H1 (cell line): Measurements from ENCODE around the gene COL27A1. TPM values are rescaled to one million over a fixed set of nuclear protein-coding genes. Genes with fewer than 3 reads are reported as not detected.
A peak's percentile ranks its signal among the peaks of the same experiment; 100 is the strongest.

Source experiments
- RXRA ChIP-seq: IDR thresholded peaks from 2 replicates; pipeline ENCODE4 v1.6.1; 2011; ENCODE audit warnings: low read depth, mild to moderate bottlenecking, low read length, moderate library complexity; ENCODE audit not compliant: insufficient read depth
- SIN3A ChIP-seq, 2 experiments: IDR thresholded peaks in 1 of 2; conservative IDR thresholded peaks in 1 of 2; 2 replicates each; pipeline ENCODE4 v1.6.1; 2011 to 2012; ENCODE audit warnings: low read length in 2 of 2, improper control_type of control experiment in 1 of 2, low read depth in 1 of 2, mild to moderate bottlenecking in 1 of 2
- SP1 ChIP-seq: IDR thresholded peaks from 2 replicates; pipeline ENCODE4 v1.6.1; 2011; ENCODE audit warnings: low read depth, low read length
- polyA plus RNA-seq, 7 experiments: library from polyadenylated mRNA; depleted of rRNA in 3 of 7; stranded (reverse) in 5 of 7; unstranded in 2 of 7; fragments of >200 nt in 5 of 7; fragments of 200-250 nt in 2 of 7; gene quantifications; 1 replicate in 5 of 7; 2 replicates in 1 of 7; 4 replicates in 1 of 7; pipeline versions ENCODE4 v1.2.1 to v1.2.3, GENCODE V29; 2011 to 2013; ENCODE audit warnings: missing spikeins in 2 of 7, mixed read lengths in 2 of 7
- total RNA-seq: library from RNA; stranded (reverse); fragmentation: NEBNext Ultra II Directional; extraction: Animal tissue kit (Norgen Biotek cat#: 25700); gene quantifications from 2 replicates; pipeline ENCODE4 v1.2.1, GENCODE V29; 2021

The COL27A1 gene
- total and polyA plus RNA-seq, 2 of the 8 experiments (the other 6 are each of a cell fraction or from before 2014, with no cell fraction given), result 15.1 to 22.8 TPM

DNA sequence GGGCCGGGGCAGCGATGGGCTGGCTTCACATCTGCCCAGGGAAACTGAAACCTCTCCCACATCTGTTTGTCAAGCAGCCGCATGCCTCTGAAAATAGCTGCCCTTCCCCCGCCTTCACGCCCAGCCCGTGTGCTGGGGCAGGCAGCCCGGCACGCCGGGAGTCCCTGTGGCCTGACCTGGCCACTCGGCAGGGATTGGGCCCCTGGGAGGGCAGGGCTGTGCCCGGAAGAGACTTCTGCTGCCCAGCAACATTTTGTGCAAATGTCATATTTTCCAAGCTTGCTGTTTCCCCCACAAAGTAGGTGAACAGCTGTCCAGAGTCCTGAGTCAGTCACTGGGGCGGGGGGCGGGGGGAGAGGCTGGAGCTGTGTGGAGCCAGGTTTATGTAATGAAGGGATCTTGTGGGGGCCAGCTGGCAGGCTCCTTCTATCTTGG is 8.2 kb downstream of the COL27A1 start (continued):
- TF ChIP-seq RXRA (no peak), SIN3A (conservative IDR thresholded peaks at IDR 0.05 in 1 of 2, IDR thresholded peaks at IDR 0.05 in 1 of 2; ENCODE audit: low read depth in 1 of 2, low read length in 2 of 2) (peak; percentile 57 to 70; a peak in 2 of 4 replicates), SP1 (peak; percentile 54; the same call in 1 of the 2 replicates)
